HepG2 (cell line): Measurements from ENCODE around the gene PRR30. TPM values are rescaled to one million over a fixed set of nuclear protein-coding genes. Genes with fewer than 3 reads are reported as not detected.

Experiments used
- ADNP ChIP-seq: sonication (generic); formaldehyde crosslinking; IDR thresholded peaks from 2 replicates; pipeline ENCODE4 v1.4.0; 2020; ENCODE audit warnings: missing genetic modification reagents
- CEBPG ChIP-seq: IDR thresholded peaks from 2 replicates; pipeline ENCODE4 v1.6.1; 2016
- EED ChIP-seq: sonication (generic); formaldehyde crosslinking; IDR thresholded peaks from 2 replicates; pipeline ENCODE4 v1.5.0; 2020; ENCODE audit warnings: mild to moderate bottlenecking, missing genetic modification reagents
- ESRRA ChIP-seq: sonication (generic); formaldehyde crosslinking; IDR thresholded peaks from 2 replicates; pipeline ENCODE4 v1.5.1; 2020; ENCODE audit warnings: mild to moderate bottlenecking, low read depth, missing genetic modification reagents
- FOXM1 ChIP-seq: sonication (generic); formaldehyde crosslinking; IDR thresholded peaks from 2 replicates; pipeline ENCODE4 v1.5.0; 2020; ENCODE audit warnings: missing genetic modification reagents
- HMGXB4 ChIP-seq, 2 experiments: sonication (generic) in 1 of 2; formaldehyde crosslinking in 1 of 2; IDR thresholded peaks; 2 replicates each; pipeline versions ENCODE4 v1.4.0 to v1.6.1; 2018 to 2020; ENCODE audit warnings: missing genetic modification reagents in 2 of 2, borderline replicate concordance in 1 of 2, low read depth in 1 of 2, mild to moderate bottlenecking in 1 of 2, missing biosample characterization in 1 of 2
- NR2C2 ChIP-seq: sonication (generic); formaldehyde crosslinking; IDR thresholded peaks from 2 replicates; pipeline ENCODE4 v1.4.0; 2020; ENCODE audit warnings: missing genetic modification reagents, mild to moderate bottlenecking, moderate library complexity, borderline replicate concordance
- NR2F1 ChIP-seq, 2 experiments: fragments of 450-650 bp in 1 of 2; formaldehyde crosslinking in 1 of 2; IDR thresholded peaks; 2 replicates each; pipeline versions ENCODE4 v1.5.0 to v1.6.1; 2016 to 2020; ENCODE audit warnings: mild to moderate bottlenecking in 1 of 2, missing compliant biosample characterization in 1 of 2, missing genetic modification reagents in 1 of 2, moderate library complexity in 1 of 2
- PAF1 ChIP-seq: IDR thresholded peaks from 2 replicates; pipeline ENCODE4 v1.6.1; 2016; ENCODE audit warnings: missing genetic modification reagents, missing compliant biosample characterization
- REPIN1 ChIP-seq: sonication (generic); formaldehyde crosslinking; IDR thresholded peaks from 2 replicates; pipeline ENCODE4 v1.8.0; 2022; ENCODE audit warnings: missing genetic modification reagents, low read depth, mild to moderate bottlenecking, borderline replicate concordance
- RFX5 ChIP-seq: IDR thresholded peaks from 2 replicates; pipeline ENCODE4 v1.6.1; 2011; ENCODE audit warnings: low read depth, low read length, improper control_type of control experiment
- SMARCC2 ChIP-seq: fragments of 450-650 bp; IDR thresholded peaks from 2 replicates; pipeline ENCODE4 v1.6.1; 2017; ENCODE audit warnings: antibody characterized with exemption, mild to moderate bottlenecking
- WIZ ChIP-seq: sonication (generic); formaldehyde crosslinking; IDR thresholded peaks from 2 replicates; pipeline ENCODE4 v1.5.1; 2020; ENCODE audit warnings: mild to moderate bottlenecking, missing genetic modification reagents
- XRCC5 ChIP-seq: fragments of 200-400 bp; formaldehyde crosslinking; optimal IDR thresholded peaks from 2 replicates; pipeline ENCODE3; 2017; ENCODE audit warnings: mild to moderate bottlenecking, low read length
- ZBTB40 ChIP-seq, 2 experiments: fragments of 450-650 bp in 1 of 2; sonication (generic) in 1 of 2; formaldehyde crosslinking in 1 of 2; IDR thresholded peaks; 2 replicates each; pipeline versions ENCODE4 v1.6.1 to v1.8.0; 2016 to 2022; ENCODE audit warnings: antibody characterized with exemption in 1 of 2, mild to moderate bottlenecking in 1 of 2, missing genetic modification reagents in 1 of 2
- ZNF83 ChIP-seq: sonication (generic); formaldehyde crosslinking; IDR thresholded peaks from 2 replicates; pipeline ENCODE4 v1.4.0; 2020; ENCODE audit warnings: missing genetic modification reagents, mild to moderate bottlenecking, borderline replicate concordance
- ZNF850 ChIP-seq: sonication (generic); formaldehyde crosslinking; conservative IDR thresholded peaks from 2 replicates; pipeline ENCODE4 v1.9.0; 2021; ENCODE audit warnings: mild to moderate bottlenecking, missing genetic modification reagents
- ZSCAN9 ChIP-seq: IDR thresholded peaks from 2 replicates; pipeline ENCODE4 v1.6.1; 2016; ENCODE audit warnings: borderline replicate concordance
- polyA plus RNA-seq, 8 experiments: library from polyadenylated mRNA; depleted of rRNA in 3 of 8; stranded (reverse) in 7 of 8; unstranded in 1 of 8; fragments of >200 nt; fragmentation: Illumina TruSeq in 4 of 8; extraction: Trizol in 4 of 8; gene quantifications; 2 replicates each; pipeline versions ENCODE4 v1.2.1 to v1.2.3, GENCODE V29; 2011 to 2016; ENCODE audit warnings: low read depth in 4 of 8, missing spikeins in 1 of 8, mixed read lengths in 1 of 8; ENCODE audit not compliant: insufficient read depth in 1 of 8
- total RNA-seq, 5 experiments: library from RNA; depleted of rRNA; stranded (reverse); fragments of >200 nt; fragmentation: Illumina TruSeq; extraction: Trizol; gene quantifications; 2 replicates each; pipeline ENCODE4 v1.2.3, GENCODE V29; 2016; ENCODE audit warnings: low read depth in 1 of 5

PRR30 gene
- total and polyA plus RNA-seq, 2 of the 13 experiments (the other 11 are each of a cell fraction or from before 2014, with no cell fraction given), result not detected

GRCh38 chr2:27162151-27163121, 23.2 kb upstream of the PRR30 start (continued):
- TF ChIP-seq ZBTB40 (IDR thresholded peaks at IDR 0.05) (no peak), ZBTB40 (CRISPR knock-in tag; IDR thresholded peaks at IDR 0.05) (no peak), XRCC5 (no peak), NR2C2 (no peak), ZNF83 (no peak), RFX5 (no peak), CEBPG (CRISPR knock-in tag) (peak; percentile 10; the same call in 1 of the 2 replicates), HMGXB4 (CRISPR knock-in tag; IDR thresholded peaks at IDR 0.05; ENCODE audit: borderline replicate concordance in 1 of 2, low read depth in 1 of 2) (no peak), ADNP (CRISPR knock-in tag) (no peak), ZSCAN9 (CRISPR knock-in tag) (0 out of 2 replicates have a peak, but pooled peaks have one; percentile 14), ZNF850 (CRISPR knock-in tag) (no peak), FOXM1 (no peak), NR2F1 (CRISPR knock-in tag; IDR thresholded peaks at IDR 0.05) (no peak), EED (CRISPR knock-in tag) (no peak), SMARCC2 (no peak), ESRRA (CRISPR knock-in tag) (no peak), WIZ (CRISPR knock-in tag) (no peak), REPIN1 (CRISPR knock-in tag) (no peak), PAF1 (no peak)
